SK-N-SH treated with all-trans-retinoic acid at 6 μM for 48 hours (cell line): ENCODE data around the gene IGF2R.

ENCODE experiments used
- ESRRG ChIP-seq: fragments of 250-450 bp; sonication (Bioruptor Pico); IDR thresholded peaks from 2 replicates; pipeline ENCODE4 v1.6.1; 2021; ENCODE audit warnings: mild to moderate bottlenecking
- GLIS3 ChIP-seq: fragments of 250-450 bp; sonication (Bioruptor Pico); IDR thresholded peaks from 2 replicates; pipeline ENCODE4 v1.5.0; 2020; ENCODE audit warnings: mild to moderate bottlenecking, moderate library complexity
- TCF4 ChIP-seq: fragments of 250-450 bp; sonication (Bioruptor Pico); IDR thresholded peaks from 2 replicates; pipeline ENCODE4 v1.8.0; 2021; ENCODE audit warnings: mild to moderate bottlenecking, moderate library complexity, borderline replicate concordance
- TSHZ2 ChIP-seq: fragments of 250-450 bp; sonication (Bioruptor Pico); IDR thresholded peaks from 2 replicates; pipeline ENCODE4 v1.5.0; 2020; ENCODE audit warnings: mild to moderate bottlenecking, moderate library complexity
- ZNF8 ChIP-seq: fragments of 450-650 bp; formaldehyde crosslinking; IDR thresholded peaks from 2 replicates; pipeline ENCODE4 v1.5.0; 2020; ENCODE audit warnings: mild to moderate bottlenecking, moderate library complexity

- TF ChIP-seq TCF4 (CRISPR knock-in tag) (no peak), TSHZ2 (CRISPR knock-in tag) (no peak), GLIS3 (CRISPR knock-in tag) (no peak), ZNF8 (CRISPR knock-in tag) (no peak), ESRRG (CRISPR knock-in tag) (no peak)
Observed at GRCh38 chr6:160095146-160095845, 126.4 kb downstream of the IGF2R start.
